ENCODE results near the gene COL7A1. TPM values are rescaled to one million over a fixed set of nuclear protein-coding genes. Genes with fewer than 3 reads are reported as not detected.

COL7A1 gene
- total RNA-seq, 1 donor from 2014 or later, result 32.3 TPM

DNA sequence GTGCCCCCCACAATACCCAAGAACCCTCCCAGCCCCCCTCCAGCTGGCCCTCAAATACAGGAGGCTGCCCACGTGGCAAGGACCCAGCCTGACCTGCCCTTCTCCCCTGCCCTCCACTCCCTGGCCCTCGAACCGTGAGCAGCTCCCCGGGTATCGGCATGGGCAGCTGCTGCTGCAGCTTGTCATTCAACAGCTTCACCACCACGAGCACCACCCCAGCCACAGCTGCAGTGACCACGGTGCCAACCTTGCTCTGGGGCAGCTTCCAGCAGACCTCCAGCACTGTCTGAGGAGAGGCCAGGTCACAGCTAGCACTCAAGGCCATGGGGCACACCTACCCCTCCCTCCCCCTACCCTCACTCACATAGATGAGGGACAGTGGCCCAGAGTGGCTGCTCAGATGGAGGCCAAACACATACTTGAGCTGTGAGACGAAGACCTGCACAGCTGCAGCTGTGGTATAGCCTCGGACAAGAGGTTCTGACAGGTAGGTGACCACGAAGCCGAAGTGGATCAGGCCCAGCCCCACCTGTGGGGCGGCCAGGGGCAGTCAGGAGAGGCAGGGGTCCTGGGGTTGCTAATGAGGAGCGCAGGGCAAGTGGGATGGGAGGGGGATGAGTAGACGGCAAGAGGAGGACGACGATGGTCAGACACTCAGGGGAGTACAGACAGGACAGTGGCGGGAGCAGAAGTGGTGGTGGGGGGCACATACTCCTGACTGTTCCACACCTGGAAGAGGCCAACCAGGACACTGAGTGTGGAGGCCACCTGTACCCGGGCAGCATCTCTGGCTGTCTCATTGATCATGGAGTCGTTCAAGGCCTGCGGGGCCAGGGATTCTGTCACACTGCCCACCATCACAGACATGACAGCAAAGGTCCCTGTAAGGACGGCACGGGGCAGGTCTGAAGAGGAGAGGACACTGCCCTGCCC is 36.7 kb upstream of the COL7A1 start:
- no peak for DNase-seq (ENCODE audit: extremely low spot score, unreplicated experiment)
- H3K4me1 Mint-ChIP-seq (ENCODE audit: unreplicated experiment), result peaks cover 11% of the 10 kb centered on the region
- peaks cover 7% of the 10 kb centered on the region for H3K36me3 Mint-ChIP-seq
- no peak overlapping the region for H3K27ac Mint-ChIP-seq
- no peak overlapping the region for H3K4me3 Mint-ChIP-seq
- H3K9me3 Mint-ChIP-seq, result no peaks in the 10 kb centered on the region
- H3K27me3 Mint-ChIP-seq, result no peaks in the 10 kb centered on the region
- TF ChIP-seq, protein P1, sequence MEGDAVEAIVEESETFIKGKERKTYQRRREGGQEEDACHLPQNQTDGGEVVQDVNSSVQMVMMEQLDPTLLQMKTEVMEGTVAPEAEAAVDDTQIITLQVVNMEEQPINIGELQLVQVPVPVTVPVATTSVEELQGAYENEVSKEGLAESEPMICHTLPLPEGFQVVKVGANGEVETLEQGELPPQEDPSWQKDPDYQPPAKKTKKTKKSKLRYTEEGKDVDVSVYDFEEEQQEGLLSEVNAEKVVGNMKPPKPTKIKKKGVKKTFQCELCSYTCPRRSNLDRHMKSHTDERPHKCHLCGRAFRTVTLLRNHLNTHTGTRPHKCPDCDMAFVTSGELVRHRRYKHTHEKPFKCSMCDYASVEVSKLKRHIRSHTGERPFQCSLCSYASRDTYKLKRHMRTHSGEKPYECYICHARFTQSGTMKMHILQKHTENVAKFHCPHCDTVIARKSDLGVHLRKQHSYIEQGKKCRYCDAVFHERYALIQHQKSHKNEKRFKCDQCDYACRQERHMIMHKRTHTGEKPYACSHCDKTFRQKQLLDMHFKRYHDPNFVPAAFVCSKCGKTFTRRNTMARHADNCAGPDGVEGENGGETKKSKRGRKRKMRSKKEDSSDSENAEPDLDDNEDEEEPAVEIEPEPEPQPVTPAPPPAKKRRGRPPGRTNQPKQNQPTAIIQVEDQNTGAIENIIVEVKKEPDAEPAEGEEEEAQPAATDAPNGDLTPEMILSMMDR (conservative IDR thresholded peaks at IDR 0.05), result no peak

DNA sequence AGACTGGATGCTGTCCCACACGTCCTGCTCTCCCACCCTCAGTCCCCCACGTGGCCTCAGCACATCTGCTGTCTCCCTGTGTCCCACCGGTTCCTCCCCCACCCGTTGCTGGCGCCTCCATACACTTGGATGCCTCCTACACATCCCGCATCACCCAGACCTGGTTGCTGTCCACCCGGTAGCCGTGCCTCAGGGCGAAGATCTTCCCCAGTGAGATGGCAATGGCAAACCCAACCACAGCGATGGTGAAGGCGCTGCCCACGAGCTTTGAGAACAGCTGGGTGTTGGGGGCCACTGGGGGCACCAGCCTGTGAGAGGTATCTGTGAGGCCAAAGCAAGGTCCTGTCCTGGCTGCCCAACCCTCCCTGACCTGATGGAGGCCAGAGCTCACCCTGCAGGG is 35.7 kb upstream of the COL7A1 start:
- TF ChIP-seq, protein P1 (conservative IDR thresholded peaks at IDR 0.05), result no peak
- no peak for DNase-seq (ENCODE audit: extremely low spot score, unreplicated experiment)
- peaks cover 7% of the 10 kb centered on the region for H3K36me3 Mint-ChIP-seq
- peaks cover 7% of the 10 kb centered on the region for H3K4me1 Mint-ChIP-seq (ENCODE audit: unreplicated experiment)
- H3K27me3 Mint-ChIP-seq, result no peaks in the 10 kb centered on the region
- no peaks in the 10 kb centered on the region for H3K9me3 Mint-ChIP-seq
- no peak overlapping the region for H3K27ac Mint-ChIP-seq
- H3K4me3 Mint-ChIP-seq, result no peak overlapping the region

DNA sequence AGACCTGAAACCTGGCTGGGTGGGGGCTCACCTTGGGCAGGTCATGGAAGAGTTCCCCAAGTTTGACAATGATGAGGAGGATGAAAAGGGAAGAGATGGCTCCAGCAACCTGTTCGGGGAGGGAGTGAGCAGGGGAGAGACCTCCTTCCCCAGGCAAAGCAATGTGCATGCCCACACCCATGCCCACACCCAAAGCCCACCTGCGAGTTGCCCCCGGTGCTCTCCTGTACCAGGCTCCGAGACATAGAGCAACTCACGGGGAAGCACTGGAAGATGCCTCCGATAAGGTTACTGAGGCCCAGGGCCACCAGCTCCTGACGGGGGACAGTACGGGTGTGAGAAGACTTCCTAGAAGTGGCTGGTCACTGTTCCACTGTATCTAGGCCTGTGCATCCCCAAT is 35.3 kb upstream of the COL7A1 start:
- no peak overlapping the region for H3K27ac Mint-ChIP-seq
- H3K9me3 Mint-ChIP-seq, result no peaks in the 10 kb centered on the region
- peaks cover 7% of the 10 kb centered on the region for H3K4me1 Mint-ChIP-seq (ENCODE audit: unreplicated experiment)
- H3K27me3 Mint-ChIP-seq, result no peaks in the 10 kb centered on the region
- H3K36me3 Mint-ChIP-seq, result peaks cover 7% of the 10 kb centered on the region
- TF ChIP-seq, protein P1 (conservative IDR thresholded peaks at IDR 0.05), result no peak
- no peak overlapping the region for H3K4me3 Mint-ChIP-seq
- DNase-seq (ENCODE audit: extremely low spot score, unreplicated experiment), result no peak

DNA sequence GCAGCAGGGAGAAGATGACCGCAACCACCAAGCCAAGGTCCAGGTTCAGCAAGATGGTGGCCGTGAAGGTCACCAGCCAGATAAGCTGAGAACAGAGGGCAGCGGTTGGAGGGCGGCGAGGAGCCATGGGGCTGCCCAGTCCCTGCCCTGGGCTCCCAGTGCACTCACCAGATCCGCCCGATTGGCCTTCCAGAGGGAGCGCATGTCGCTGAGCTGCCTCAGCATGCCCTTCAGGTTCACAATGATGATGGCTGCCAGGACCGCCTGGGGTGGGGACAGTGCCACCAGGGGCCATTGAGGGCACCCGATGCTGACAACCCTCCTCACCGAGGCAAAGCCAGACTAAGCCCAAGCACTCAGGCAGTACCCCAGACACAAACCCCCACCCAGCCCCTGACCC is 34.8 kb upstream of the COL7A1 start:
- no peaks in the 10 kb centered on the region for H3K27me3 Mint-ChIP-seq
- TF ChIP-seq, protein P1 (conservative IDR thresholded peaks at IDR 0.05), result no peak
- H3K9me3 Mint-ChIP-seq, result no peaks in the 10 kb centered on the region
- no peak overlapping the region for H3K4me3 Mint-ChIP-seq
- no peak overlapping the region for H3K27ac Mint-ChIP-seq
- no peak for DNase-seq (ENCODE audit: extremely low spot score, unreplicated experiment)
- H3K4me1 Mint-ChIP-seq (ENCODE audit: unreplicated experiment), result peaks cover 7% of the 10 kb centered on the region
- H3K36me3 Mint-ChIP-seq, result peaks cover 7% of the 10 kb centered on the region

DNA sequence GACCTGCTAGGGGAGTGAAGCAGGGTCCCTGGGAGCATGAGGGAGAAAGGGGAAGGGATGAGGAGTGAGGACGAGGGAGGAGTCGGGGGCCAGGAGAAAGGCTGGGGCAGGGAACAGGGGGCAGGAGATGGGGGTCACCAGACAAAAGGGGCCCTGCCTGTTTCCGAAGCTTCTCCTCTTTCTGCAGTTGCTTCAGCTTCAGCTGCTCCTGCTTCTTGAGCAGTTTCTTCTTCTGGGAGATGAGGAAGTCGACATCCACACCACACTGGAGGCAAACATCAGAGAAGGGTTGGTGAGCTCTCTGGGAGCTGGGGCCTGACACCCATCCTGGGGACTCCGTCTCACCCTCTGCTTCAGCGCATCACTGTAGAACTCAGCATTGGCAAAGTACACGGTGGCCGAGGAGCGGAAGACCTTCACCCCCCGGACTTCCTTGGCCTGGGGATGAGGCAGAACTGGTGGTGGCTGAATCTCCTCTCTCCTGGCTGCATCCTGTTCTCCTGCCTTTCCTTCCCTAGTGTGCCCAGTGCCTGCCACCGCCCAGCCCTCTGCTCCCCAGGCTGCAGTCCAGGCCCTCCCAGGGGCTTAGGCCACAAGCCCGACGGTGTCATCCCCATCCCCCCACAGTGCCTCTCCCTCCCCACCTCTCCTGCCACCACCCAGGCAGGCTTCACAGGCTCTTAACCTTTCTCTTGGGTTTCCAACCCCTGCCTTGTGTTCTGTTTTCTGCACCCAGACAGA is 33.3 kb upstream of the COL7A1 start:
- Mint-ChIP-seq H3K36me3 (peaks cover 7% of the 10 kb centered on the region), H3K27ac (no peak overlapping the region), H3K4me1 (ENCODE audit: unreplicated experiment) (no peaks in the 10 kb centered on the region), H3K4me3 (no peak overlapping the region), H3K9me3 (no peaks in the 10 kb centered on the region), H3K27me3 (no peaks in the 10 kb centered on the region)
- DNase-seq (ENCODE audit: extremely low spot score, unreplicated experiment), result no peak
- TF ChIP-seq, protein P1 (conservative IDR thresholded peaks at IDR 0.05), result no peak
